ENCODE measurements around the gene STRADA.

Gene STRADA

DNA sequence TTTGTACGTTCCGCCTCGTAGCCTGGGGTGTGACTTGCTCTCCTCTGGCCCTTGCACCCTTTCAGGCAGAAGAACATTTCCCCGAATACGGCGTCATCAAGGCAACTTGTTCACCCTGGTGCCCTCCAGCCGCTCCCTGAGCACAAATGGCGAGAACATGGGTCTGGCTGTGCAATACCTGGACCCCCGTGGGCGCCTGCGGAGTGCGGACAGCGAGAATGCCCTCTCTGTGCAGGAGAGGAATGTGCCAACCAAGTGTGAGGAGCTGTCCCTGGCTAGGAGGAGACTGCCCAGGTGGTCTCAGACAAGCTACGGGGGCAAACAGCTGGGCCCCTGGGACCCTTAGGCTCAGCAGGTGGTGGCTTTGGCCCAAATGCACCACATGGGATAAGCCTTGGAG lies 52.1 kb downstream of the STRADA start:
- peaks cover 84% of the 10 kb centered on the region for H3K36me3 ChIP-seq (ENCODE audit: insufficient read depth, insufficient read length, low read length)
- peaks cover 2% of the 10 kb centered on the region for H3K4me1 ChIP-seq (ENCODE audit: insufficient read depth, insufficient read length)
- H3K9me3 ChIP-seq (ENCODE audit: insufficient read depth, low read length), result no peaks in the 10 kb centered on the region
- no peak overlapping the region for H3K9ac ChIP-seq (ENCODE audit: insufficient read length, low read depth)
- no peaks in the 10 kb centered on the region for H3K27me3 ChIP-seq (ENCODE audit: insufficient read depth, insufficient read length)
- no peak for DNase-seq (ENCODE audit: low read depth, low spot score)
- TF ChIP-seq ZNF274 (IDR thresholded peaks at IDR 0.05; ENCODE audit: low read depth, low read length) (no peak), YY1 (IDR thresholded peaks at IDR 0.05; ENCODE audit: insufficient read depth, insufficient read length) (no peak), SUZ12 (IDR thresholded peaks at IDR 0.05; ENCODE audit: extremely low read depth, insufficient read depth, insufficient read length) (no peak)
- H3K4me3 ChIP-seq (ENCODE audit: insufficient read length, low read depth), result no peak overlapping the region

GRCh38 chr17:63688396-63689020 lies 53.1 kb downstream of the STRADA start:
- TF ChIP-seq YY1 (IDR thresholded peaks at IDR 0.05; ENCODE audit: insufficient read depth, insufficient read length) (no peak), ZNF274 (IDR thresholded peaks at IDR 0.05; ENCODE audit: low read depth, low read length) (no peak), SUZ12 (IDR thresholded peaks at IDR 0.05; ENCODE audit: extremely low read depth, insufficient read depth, insufficient read length) (no peak)
- H3K9ac ChIP-seq (ENCODE audit: insufficient read length, low read depth), result no peak overlapping the region
- no peaks in the 10 kb centered on the region for H3K4me1 ChIP-seq (ENCODE audit: insufficient read depth, insufficient read length)
- peaks cover 80% of the 10 kb centered on the region for H3K36me3 ChIP-seq (ENCODE audit: insufficient read depth, insufficient read length, low read length)
- no peak for DNase-seq (ENCODE audit: low read depth, low spot score)
- H3K4me3 ChIP-seq (ENCODE audit: insufficient read length, low read depth), result no peak overlapping the region
- H3K27me3 ChIP-seq (ENCODE audit: insufficient read depth, insufficient read length), result no peaks in the 10 kb centered on the region
- H3K9me3 ChIP-seq (ENCODE audit: insufficient read depth, low read length), result no peaks in the 10 kb centered on the region

- Histone ChIP-seq H3K36me3 (ENCODE audit: insufficient read depth, insufficient read length, low read length) (peaks cover 78% of the 10 kb centered on the region), H3K9ac (ENCODE audit: insufficient read length, low read depth) (no peak overlapping the region)
- no peak for DNase-seq (ENCODE audit: low read depth, low spot score)
Observed at GRCh38 chr17:63686138-63686685, 55.4 kb downstream of the STRADA start.

GRCh38 chr17:63685578-63685977 lies 56.0 kb downstream of the STRADA start:
- DNase-seq (ENCODE audit: low read depth, low spot score), result no peak
- Histone ChIP-seq H3K27me3 (ENCODE audit: insufficient read depth, insufficient read length) (no peaks in the 10 kb centered on the region), H3K9ac (ENCODE audit: insufficient read length, low read depth) (no peak overlapping the region), H3K4me3 (ENCODE audit: insufficient read length, low read depth) (no peak overlapping the region), H3K4me1 (ENCODE audit: insufficient read depth, insufficient read length) (no peaks in the 10 kb centered on the region), H3K36me3 (ENCODE audit: insufficient read depth, insufficient read length, low read length) (peaks cover 71% of the 10 kb centered on the region), H3K9me3 (ENCODE audit: insufficient read depth, low read length) (no peaks in the 10 kb centered on the region)
- no peak for TF ChIP-seq SUZ12 (IDR thresholded peaks at IDR 0.05; ENCODE audit: extremely low read depth, insufficient read depth, insufficient read length)
- TF ChIP-seq YY1 (IDR thresholded peaks at IDR 0.05; ENCODE audit: insufficient read depth, insufficient read length), result no peak
- no peak for TF ChIP-seq ZNF274 (IDR thresholded peaks at IDR 0.05; ENCODE audit: low read depth, low read length)

More at GRCh38 chr17:63686138-63686685, 55.4 kb downstream of the STRADA start:
- no peaks in the 10 kb centered on the region for H3K9me3 ChIP-seq (ENCODE audit: insufficient read depth, low read length)
- no peaks in the 10 kb centered on the region for H3K4me1 ChIP-seq (ENCODE audit: insufficient read depth, insufficient read length)
- TF ChIP-seq ZNF274 (IDR thresholded peaks at IDR 0.05; ENCODE audit: low read depth, low read length), result no peak
- no peak for TF ChIP-seq SUZ12 (IDR thresholded peaks at IDR 0.05; ENCODE audit: extremely low read depth, insufficient read depth, insufficient read length)
- TF ChIP-seq YY1 (IDR thresholded peaks at IDR 0.05; ENCODE audit: insufficient read depth, insufficient read length), result no peak
- H3K4me3 ChIP-seq (ENCODE audit: insufficient read length, low read depth), result no peak overlapping the region
- no peaks in the 10 kb centered on the region for H3K27me3 ChIP-seq (ENCODE audit: insufficient read depth, insufficient read length)

- Histone ChIP-seq H3K27me3 (ENCODE audit: insufficient read depth, insufficient read length) (no peaks in the 10 kb centered on the region), H3K9ac (ENCODE audit: insufficient read length, low read depth) (no peak overlapping the region), H3K9me3 (ENCODE audit: insufficient read depth, low read length) (no peaks in the 10 kb centered on the region), H3K36me3 (ENCODE audit: insufficient read depth, insufficient read length, low read length) (peaks cover 68% of the 10 kb centered on the region), H3K4me1 (ENCODE audit: insufficient read depth, insufficient read length) (no peaks in the 10 kb centered on the region), H3K4me3 (ENCODE audit: insufficient read length, low read depth) (no peak overlapping the region)
- TF ChIP-seq YY1 (IDR thresholded peaks at IDR 0.05; ENCODE audit: insufficient read depth, insufficient read length), result no peak
- DNase-seq (ENCODE audit: low read depth, low spot score), result no peak
Observed at GRCh38 chr17:63685041-63685440, 56.6 kb downstream of the STRADA start.

GRCh38 chr17:63682981-63683380 lies 58.6 kb downstream of the STRADA start:
- Histone ChIP-seq H3K4me1 (ENCODE audit: insufficient read depth, insufficient read length) (no peaks in the 10 kb centered on the region), H3K36me3 (ENCODE audit: insufficient read depth, insufficient read length, low read length) (peaks cover 51% of the 10 kb centered on the region), H3K27me3 (ENCODE audit: insufficient read depth, insufficient read length) (no peaks in the 10 kb centered on the region), H3K4me3 (ENCODE audit: insufficient read length, low read depth) (no peak overlapping the region), H3K9me3 (ENCODE audit: insufficient read depth, low read length) (no peaks in the 10 kb centered on the region), H3K9ac (ENCODE audit: insufficient read length, low read depth) (no peak overlapping the region)
- TF ChIP-seq YY1 (IDR thresholded peaks at IDR 0.05; ENCODE audit: insufficient read depth, insufficient read length) (no peak), SUZ12 (IDR thresholded peaks at IDR 0.05; ENCODE audit: extremely low read depth, insufficient read depth, insufficient read length) (no peak)
- DNase-seq (ENCODE audit: low read depth, low spot score), result no peak

DNA sequence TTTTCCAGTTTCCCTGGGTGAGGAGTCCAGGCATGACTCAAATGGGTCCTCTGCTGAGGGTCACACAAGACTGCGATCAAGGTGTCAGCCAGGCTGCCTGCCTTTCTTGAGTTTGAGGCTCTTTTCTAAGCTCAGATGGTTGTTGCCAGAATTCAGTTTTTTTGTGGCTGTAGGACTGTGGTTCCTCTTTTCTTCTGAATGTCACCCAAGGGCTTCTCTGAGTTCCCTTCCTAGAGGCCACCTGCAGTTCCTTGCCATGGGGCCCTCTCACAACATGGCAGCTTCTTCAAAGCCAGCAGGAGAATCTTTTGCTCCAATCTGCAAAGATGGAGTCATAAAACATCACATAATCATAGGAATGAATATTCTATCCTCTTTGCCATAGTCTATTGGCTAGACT lies 59.2 kb downstream of the STRADA start:
- H3K9me3 ChIP-seq (ENCODE audit: insufficient read depth, low read length), result no peaks in the 10 kb centered on the region
- no peaks in the 10 kb centered on the region for H3K27me3 ChIP-seq (ENCODE audit: insufficient read depth, insufficient read length)
- peaks cover 54% of the 10 kb centered on the region for H3K36me3 ChIP-seq (ENCODE audit: insufficient read depth, insufficient read length, low read length)
- no peak for DNase-seq (ENCODE audit: low read depth, low spot score)
- H3K4me3 ChIP-seq (ENCODE audit: insufficient read length, low read depth), result no peak overlapping the region
- no peak overlapping the region for H3K9ac ChIP-seq (ENCODE audit: insufficient read length, low read depth)
- no peaks in the 10 kb centered on the region for H3K4me1 ChIP-seq (ENCODE audit: insufficient read depth, insufficient read length)
- TF ChIP-seq ZNF274 (IDR thresholded peaks at IDR 0.05; ENCODE audit: low read depth, low read length), result no peak
- TF ChIP-seq YY1 (IDR thresholded peaks at IDR 0.05; ENCODE audit: insufficient read depth, insufficient read length), result no peak
- no peak for TF ChIP-seq SUZ12 (IDR thresholded peaks at IDR 0.05; ENCODE audit: extremely low read depth, insufficient read depth, insufficient read length)
